A549 treated with AZD9567 at 1 μM for 4 hours (cell line): ENCODE results near the gene DHODH. TPM values are rescaled to one million over a fixed set of nuclear protein-coding genes. Genes with fewer than 3 reads are reported as not detected.

Experiments used
- total RNA-seq: library from RNA; stranded (reverse); fragments of 200-300 nt; extraction: Qiagen RNA extraction; gene quantifications from 5 replicates; pipeline ENCODE4 v1.2.3, GENCODE V29; 2022; ENCODE audit not compliant: insufficient read depth

DHODH gene
- total RNA-seq, result 12.2 to 16.4 TPM (median 13.8 TPM) in 5 replicates

GRCh38 chr16:72008424-72009216, at the start of gene DHODH:
TSS of gene DHODH (plus strand) at chr16:72008744. CDS start at chr16:72008765, 21 bp downstream.

GRCh38 chr16:72054254-72054847, 45.8 kb downstream of the DHODH start, which contains the start of gene HP:
TSS of gene HP (plus strand) at chr16:72054505. CDS start at chr16:72054653, 148 bp downstream.

Other genes starting within 250 kb of the DHODH start
- gene AP1G1, start 199.9 kb upstream of the DHODH start, total RNA-seq, result 38.3 to 48.0 TPM (median 44.4 TPM) in 5 replicates
- 15.3 to 19.0 TPM (median 17.3 TPM) in 5 replicates for gene ATXN1L, start 162.8 kb upstream of the DHODH start, total RNA-seq
- 3.1 to 4.1 TPM (median 3.4 TPM) in 4 of 5 replicates, not detected in the other for gene ZNF821, start 124.6 kb upstream of the DHODH start, total RNA-seq
- 165 to 247 TPM (median 174 TPM) in 5 replicates for gene IST1, start 113.2 kb upstream of the DHODH start, total RNA-seq
- gene PKD1L3, start 8.3 kb upstream of the DHODH start, total RNA-seq, result not detected in 5 replicates
- gene HP, start 45.8 kb downstream of the DHODH start, total RNA-seq, result 0.12 TPM in 1 of 5 replicates, not detected in the others
- not detected in 5 replicates for gene HPR, start 54.5 kb downstream of the DHODH start, total RNA-seq
- gene TXNL4B, start 84.9 kb downstream of the DHODH start, total RNA-seq, result 19.8 to 41.5 TPM (median 22.9 TPM) in 5 replicates
- gene DHX38, start 85.1 kb downstream of the DHODH start, total RNA-seq, result 49.0 to 54.4 TPM (median 51.5 TPM) in 5 replicates
- gene PMFBP1, start 163.4 kb downstream of the DHODH start, total RNA-seq, result 0.19 to 0.29 TPM (median 0.23 TPM) in 4 of 5 replicates, not detected in the other